ENCODE data around the gene MYO1A. TPM values are rescaled to one million over a fixed set of nuclear protein-coding genes. Genes with fewer than 3 reads are reported as not detected.
"Not testable (repeated sequence)": the region's sequence is repeated elsewhere in the genome, so short reads cannot be mapped to it uniquely, and the experiment has no call there.

Gene MYO1A
- polyA plus RNA-seq, 4 donors: 0.11 to 0.20 (median 0.15) TPM; not detected in 1

DNA sequence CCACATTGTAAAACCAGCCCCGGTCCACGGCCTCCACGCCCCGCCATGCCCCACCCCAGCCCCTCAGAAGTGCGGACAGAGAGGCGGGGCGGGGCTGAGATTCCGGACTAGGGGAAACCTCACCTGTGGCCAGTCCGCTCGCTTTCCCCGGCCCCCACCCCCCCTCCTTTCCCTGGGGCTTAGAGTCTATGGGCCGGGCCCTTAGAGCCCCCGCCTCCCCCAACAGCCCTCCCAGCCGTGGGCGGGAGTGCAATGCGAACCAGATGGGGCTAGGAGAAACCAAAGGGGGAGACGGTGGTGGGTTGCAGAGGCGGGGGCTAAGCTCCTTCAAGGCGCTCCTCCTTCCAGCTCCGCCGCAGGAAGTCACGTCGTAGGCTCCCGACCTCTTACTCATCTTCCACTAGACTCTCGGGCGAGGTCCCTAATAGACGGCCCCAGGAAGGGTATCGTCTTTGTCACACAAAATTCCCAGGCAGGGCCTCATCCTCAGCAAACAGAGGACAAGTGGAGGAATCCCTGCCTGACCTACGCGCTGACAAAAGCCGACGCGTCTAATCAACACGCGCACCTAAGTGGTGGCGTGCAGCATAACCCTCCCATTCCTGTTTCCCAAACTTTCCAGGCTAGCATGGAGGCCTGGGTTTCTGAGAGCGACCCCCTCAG is 37.9 kb upstream of the MYO1A start:
- DNase-seq (ENCODE audit: low read depth in 4 of 4, low spot score in 3 of 4): peak in 3 of 4 donors; percentile 86 to 88 (median 87)

- peak in 3 of 4 donors; percentile 60 to 67 (median 61) for DNase-seq (ENCODE audit: low read depth in 4 of 4, low spot score in 3 of 4)
These were observed 37.2 kb upstream of the MYO1A start for GRCh38 chr12:57087010-57087690.

DNA sequence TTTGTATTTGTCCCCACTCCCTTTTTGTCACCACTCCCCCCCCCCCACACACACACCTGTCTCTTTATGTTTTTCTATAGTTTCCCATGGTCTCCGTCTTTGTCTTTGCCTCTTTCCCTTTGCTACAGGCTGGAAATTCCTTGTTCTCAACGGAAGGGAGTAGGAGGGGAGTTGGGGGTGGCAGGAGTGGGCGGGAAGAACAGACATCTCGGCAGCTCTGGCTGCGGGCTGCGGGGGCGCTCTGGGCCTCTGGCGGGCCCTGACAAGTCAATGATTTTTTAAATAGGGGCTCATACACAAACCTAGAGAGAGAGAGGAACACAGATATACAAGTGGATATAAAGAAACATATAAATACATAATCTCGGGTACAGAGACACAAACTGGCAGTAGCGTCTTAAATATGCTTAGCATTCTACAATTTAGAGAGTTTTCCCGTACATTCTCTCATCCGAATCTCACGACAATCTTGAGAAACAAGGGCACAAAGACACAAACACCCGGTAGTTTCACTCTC is 36.6 kb upstream of the MYO1A start:
- DNase-seq (ENCODE audit: low read depth in 4 of 4, low spot score in 3 of 4): peak in 3 of 4 donors; percentile 59 to 72 (median 68)

- peak in 3 of 4 donors; percentile 53 to 72 (median 65) for DNase-seq (ENCODE audit: low read depth in 4 of 4, low spot score in 3 of 4)
These were observed 36.1 kb upstream of the MYO1A start for GRCh38 chr12:57085999-57086492.

- no peak for DNase-seq (ENCODE audit: low read depth in 4 of 4, low spot score in 3 of 4)
These were observed 30.9 kb upstream of the MYO1A start for GRCh38 chr12:57080855-57081254.

DNA sequence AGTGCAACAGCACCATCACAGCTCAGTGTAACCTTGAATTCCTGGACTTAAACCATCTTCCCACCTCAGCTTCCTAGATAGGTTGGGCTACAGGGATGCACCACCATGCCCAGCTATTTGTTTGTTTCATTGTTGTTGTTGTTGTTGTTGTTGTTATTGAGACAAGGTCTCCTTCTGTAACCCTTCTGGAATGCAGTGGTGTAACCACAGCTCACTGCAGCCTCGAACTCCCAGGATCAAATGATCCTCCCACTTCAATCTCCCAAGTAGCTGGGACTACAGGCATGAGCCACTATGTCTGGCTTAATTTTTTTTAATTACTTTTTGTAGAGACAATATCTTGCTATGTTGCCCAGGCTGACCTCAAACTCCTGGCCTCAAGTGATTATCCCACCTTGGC is 29.9 kb upstream of the MYO1A start:
- DNase-seq (ENCODE audit: low read depth in 4 of 4, low spot score in 3 of 4): no peak

DNA sequence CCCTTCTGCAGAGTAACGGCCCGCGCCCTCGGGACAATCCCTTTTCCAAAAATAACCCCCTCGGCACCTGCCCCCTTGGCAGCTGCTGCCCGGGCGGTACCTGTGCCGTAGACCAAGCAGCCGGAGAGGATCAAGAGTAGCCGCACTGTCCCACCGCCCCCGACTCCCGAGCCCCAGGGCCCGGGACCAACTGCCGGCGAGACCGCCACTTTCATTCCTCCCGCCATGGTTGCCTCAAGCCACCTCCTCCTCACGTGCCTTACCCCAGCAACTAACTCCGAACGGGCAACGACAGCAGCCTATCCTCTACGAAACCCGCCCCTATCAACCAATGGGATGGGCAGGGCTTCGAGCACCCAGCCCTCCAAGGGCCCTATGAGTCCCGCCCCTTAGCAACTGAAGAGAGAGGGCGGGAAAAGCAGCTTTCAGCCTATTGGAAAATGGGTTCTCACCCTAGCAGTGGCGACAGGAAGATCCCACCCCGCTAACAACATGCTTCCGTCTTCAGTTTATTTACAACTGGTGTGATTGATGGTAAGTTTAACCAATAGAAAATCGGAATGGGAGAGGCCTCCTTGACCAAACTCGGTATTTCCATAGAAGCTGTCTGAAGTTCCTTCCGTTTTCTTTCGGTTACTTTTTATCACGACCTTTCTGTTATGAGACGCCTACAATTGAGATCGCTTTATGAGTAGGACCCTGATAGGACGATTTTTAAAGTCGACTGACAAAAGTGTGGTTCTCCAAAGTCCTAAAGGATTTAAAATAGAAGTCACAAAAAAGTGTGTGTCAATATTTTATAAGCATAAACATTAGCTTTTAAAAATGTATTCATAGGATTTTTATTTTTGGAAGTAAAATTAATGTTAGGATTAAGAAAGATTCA is 28.8 kb upstream of the MYO1A start, which contains the start of gene NEMP1:
NEMP1 (minus strand) TSS at position 273 of the 886 bp plus-strand sequence; CDS start at position 227, 46 bp downstream.
- DNase-seq (ENCODE audit: low read depth in 4 of 4, low spot score in 3 of 4): peak; percentile 99 to 100 (median 100)

- not testable (repeated sequence) for DNase-seq (ENCODE audit: low read depth in 4 of 4, low spot score in 3 of 4)
These were observed 23.9 kb upstream of the MYO1A start for GRCh38 chr12:57073566-57074450.

DNA sequence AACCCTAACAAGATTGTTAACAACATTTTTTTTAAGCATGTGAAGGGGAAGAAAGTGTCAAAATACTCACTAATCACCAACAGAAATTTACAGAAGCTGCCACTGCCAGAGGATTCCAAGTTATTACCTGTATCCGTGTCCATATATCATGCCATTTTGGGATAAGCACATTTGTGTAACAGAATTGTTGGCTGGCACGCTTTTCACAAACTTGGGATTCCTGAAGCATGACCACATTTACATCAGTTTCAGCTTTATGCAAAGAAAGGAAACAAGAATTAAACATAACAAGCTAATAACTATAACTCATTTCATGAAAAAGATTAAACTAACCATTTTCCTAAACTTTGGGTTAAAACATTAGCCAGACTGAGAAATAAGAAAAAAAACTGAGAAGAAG is 22.7 kb upstream of the MYO1A start:
- no peak for DNase-seq (ENCODE audit: low read depth in 4 of 4, low spot score in 3 of 4)

DNA sequence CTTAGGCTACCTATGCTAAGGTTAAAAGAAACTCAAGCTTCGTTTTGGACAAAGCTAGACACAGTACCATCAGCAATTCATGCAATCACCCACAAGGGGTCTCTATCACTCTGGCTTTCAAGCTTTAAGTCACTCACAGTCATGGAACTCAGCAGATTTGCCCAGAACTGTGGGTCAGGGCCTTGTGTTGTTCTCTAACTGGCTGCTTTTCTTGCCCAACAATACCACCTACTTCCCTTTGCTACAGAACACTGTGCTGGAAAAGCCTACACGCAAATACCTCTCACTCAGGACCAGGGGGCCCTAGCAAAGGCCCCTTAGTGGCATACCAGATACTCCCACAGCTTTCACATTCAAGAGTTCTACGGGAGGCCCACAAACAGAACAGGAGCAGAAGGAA is 19.6 kb upstream of the MYO1A start:
- DNase-seq (ENCODE audit: low read depth in 4 of 4, low spot score in 3 of 4): peak in 3 of 4 donors; percentile 55 to 69 (median 66)

DNA sequence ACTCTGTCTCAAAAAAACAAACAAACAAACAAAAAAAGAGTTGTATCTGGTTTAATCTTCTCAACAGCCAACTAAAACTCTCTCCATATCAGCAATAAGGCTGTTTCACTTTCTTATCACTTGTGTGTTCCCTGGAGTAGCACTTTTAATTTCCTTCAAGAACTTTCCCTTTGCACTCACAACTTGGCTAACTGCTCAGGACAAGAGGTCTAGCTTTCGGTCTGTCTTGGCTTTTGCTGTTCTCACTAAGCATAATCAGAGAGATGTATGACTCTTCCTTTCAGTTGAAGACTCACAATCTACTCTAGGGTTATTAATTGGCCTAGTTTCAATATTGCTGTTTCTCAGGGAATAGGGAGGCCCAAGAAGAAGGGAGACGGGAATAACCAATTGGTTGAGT is 16.3 kb upstream of the MYO1A start:
- no peak for DNase-seq (ENCODE audit: low read depth in 4 of 4, low spot score in 3 of 4)

GRCh38 chr12:57063991-57064685 is 14.2 kb upstream of the MYO1A start:
- no peak for DNase-seq (ENCODE audit: low read depth in 4 of 4, low spot score in 3 of 4)

DNA sequence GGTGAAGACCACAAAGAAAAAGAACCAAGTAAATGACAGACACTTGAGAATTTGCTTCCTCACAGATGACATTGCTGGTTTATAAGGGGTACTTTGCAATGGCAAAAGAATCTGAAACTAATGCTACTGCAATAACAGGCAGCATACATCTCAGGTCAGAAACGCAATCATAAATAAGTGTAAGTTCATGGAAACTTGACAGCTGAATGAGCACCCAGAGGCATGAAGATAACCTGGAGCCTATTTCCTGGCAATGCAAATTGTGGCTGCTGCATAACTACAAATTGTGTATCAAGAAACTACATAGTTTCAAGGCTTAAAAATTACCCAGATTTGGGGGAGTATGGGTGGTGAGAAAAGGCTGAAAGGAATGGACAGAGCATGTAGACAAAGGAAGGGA is 8.5 kb upstream of the MYO1A start:
- no peak for DNase-seq (ENCODE audit: low read depth in 4 of 4, low spot score in 3 of 4)

DNA sequence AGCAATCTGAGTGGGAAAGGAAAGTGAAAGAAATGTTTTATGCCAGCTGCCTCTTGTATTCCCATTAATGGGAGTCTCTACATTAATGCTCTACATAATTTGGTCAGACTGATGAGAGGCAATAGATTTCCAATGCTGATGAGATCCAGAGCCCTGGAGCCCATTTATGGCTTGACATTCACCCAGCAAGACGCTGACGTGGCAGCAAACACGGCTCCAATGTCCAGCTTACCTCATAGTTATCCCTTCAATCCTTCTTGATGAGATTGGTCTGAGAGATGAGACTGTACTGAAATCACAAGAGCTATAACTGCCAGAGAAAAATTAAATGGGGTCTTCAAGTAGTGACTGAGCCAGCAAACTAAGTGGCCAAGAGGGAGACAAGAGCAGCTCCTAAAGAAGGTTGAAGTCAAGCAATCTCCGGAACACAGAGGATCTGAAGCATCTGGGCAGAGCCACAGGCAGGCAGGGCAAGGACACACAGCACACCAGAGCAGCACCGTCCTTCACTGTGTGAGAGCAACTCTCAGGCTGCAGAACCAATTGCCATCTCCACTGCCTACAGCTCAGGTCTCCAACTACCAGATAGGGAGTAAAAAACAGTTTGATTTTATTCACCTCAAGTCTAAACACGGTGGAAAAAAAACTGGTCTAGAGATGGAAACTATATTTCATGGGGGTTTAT is 7.3 kb upstream of the MYO1A start:
- no peak for DNase-seq (ENCODE audit: low read depth in 4 of 4, low spot score in 3 of 4)

DNA sequence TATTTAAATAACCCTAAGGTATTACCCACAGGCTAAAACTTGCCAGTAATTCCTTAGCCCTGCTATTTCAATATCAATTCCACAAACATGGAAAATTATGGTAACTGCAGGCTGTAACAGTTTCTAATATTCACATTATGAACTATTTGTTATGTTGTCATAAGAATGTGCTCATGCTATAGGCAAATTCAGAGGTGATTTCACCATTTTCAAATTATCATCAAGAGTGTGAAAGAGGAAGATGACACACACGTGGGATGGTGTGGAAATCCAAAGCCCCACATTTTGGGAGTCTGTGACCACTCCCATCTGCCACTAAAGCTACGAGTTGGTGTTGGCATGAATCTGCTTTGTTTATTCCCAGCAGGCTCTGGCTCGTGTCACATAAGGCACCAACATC is 5.9 kb upstream of the MYO1A start:
- DNase-seq (ENCODE audit: low read depth in 4 of 4, low spot score in 3 of 4): no peak

- DNase-seq (ENCODE audit: low read depth in 4 of 4, low spot score in 3 of 4): not testable (repeated sequence)
These were observed 4.0 kb upstream of the MYO1A start for GRCh38 chr12:57053901-57054300.

- not testable (repeated sequence) for DNase-seq (ENCODE audit: low read depth in 4 of 4, low spot score in 3 of 4)
These were observed 3.2 kb upstream of the MYO1A start for GRCh38 chr12:57053146-57053545.

DNA sequence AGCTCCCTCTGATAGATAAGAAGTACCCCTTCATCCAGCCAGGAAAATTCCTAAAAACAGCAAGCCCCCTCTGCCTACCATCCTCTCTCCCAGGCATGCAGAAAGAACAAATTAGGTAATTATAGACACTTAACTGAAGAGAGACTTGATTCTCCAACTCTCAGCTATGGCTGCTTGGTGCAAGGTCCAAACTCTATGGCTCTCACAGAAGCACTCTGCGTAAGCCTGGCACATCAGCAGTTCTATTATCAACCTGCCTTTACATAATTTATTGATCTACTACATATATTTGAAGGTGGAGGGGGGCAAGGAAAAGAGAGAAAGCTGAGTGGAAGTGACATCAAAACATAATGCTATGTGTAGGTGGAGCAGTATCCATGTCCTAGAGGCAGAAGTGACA is 1.1 kb upstream of the MYO1A start:
- no peak for DNase-seq (ENCODE audit: low read depth in 4 of 4, low spot score in 3 of 4)

GRCh38 chr12:57049119-57049446 is 846 bp downstream of the MYO1A start:
- DNase-seq (ENCODE audit: low read depth in 4 of 4, low spot score in 3 of 4): no peak

Measured in left renal pelvis (tissue), 4 donors.